ENCODE data around the gene ATG2B. TPM values are rescaled to one million over a fixed set of nuclear protein-coding genes. Genes with fewer than 3 reads are reported as not detected.

The ATG2B gene
- total RNA-seq, 2 donors from 2014 or later: 13.6 to 20.8 TPM

- Histone ChIP-seq H3K4me1 (no peaks in the 10 kb centered on the region), H3K9me3 (no peaks in the 10 kb centered on the region), H3K27ac (no peak overlapping the region), H3K27me3 (no peaks in the 10 kb centered on the region), H3K36me3 (no peaks in the 10 kb centered on the region), H3K9ac (ENCODE audit: low read depth in 2 of 2, low read length in 2 of 2) (no peak overlapping the region), H3K4me3 (no peak overlapping the region)
- DNase-seq: no peak
- no peak for TF ChIP-seq CTCF (IDR thresholded peaks at IDR 0.05)
- intact Hi-C loops (cut with DNase I): no loop called here
Observed at GRCh38 chr14:96405677-96406076, 42.5 kb upstream of the ATG2B start.

- no peak for DNase-seq
- Histone ChIP-seq H3K9me3 (no peaks in the 10 kb centered on the region), H3K9ac (ENCODE audit: low read depth in 2 of 2, low read length in 2 of 2) (no peak overlapping the region), H3K36me3 (no peaks in the 10 kb centered on the region), H3K27ac (no peak overlapping the region), H3K27me3 (no peaks in the 10 kb centered on the region), H3K4me3 (no peak overlapping the region), H3K4me1 (no peaks in the 10 kb centered on the region)
- no peak for TF ChIP-seq CTCF (IDR thresholded peaks at IDR 0.05)
- intact Hi-C loops (cut with DNase I): no loop called here
Observed at GRCh38 chr14:96403409-96403808, 40.3 kb upstream of the ATG2B start.

GRCh38 chr14:96400495-96400894, 37.4 kb upstream of the ATG2B start:
- Histone ChIP-seq H3K4me1 (no peaks in the 10 kb centered on the region), H3K9ac (ENCODE audit: low read depth in 2 of 2, low read length in 2 of 2) (no peak overlapping the region), H3K27ac (no peak overlapping the region), H3K4me3 (no peak overlapping the region), H3K36me3 (no peaks in the 10 kb centered on the region), H3K27me3 (no peaks in the 10 kb centered on the region), H3K9me3 (no peaks in the 10 kb centered on the region)
- TF ChIP-seq CTCF (IDR thresholded peaks at IDR 0.05): no peak
- intact Hi-C loops (cut with DNase I): no loop called here
- DNase-seq: no peak

GRCh38 chr14:96399405-96399804, 36.3 kb upstream of the ATG2B start:
- intact Hi-C loops (cut with DNase I): no loop called here
- Histone ChIP-seq H3K4me1 (no peaks in the 10 kb centered on the region), H3K4me3 (no peak overlapping the region), H3K27ac (no peak overlapping the region), H3K9me3 (no peaks in the 10 kb centered on the region), H3K9ac (ENCODE audit: low read depth in 2 of 2, low read length in 2 of 2) (no peak overlapping the region), H3K36me3 (no peaks in the 10 kb centered on the region), H3K27me3 (no peaks in the 10 kb centered on the region)
- TF ChIP-seq CTCF (IDR thresholded peaks at IDR 0.05): no peak
- no peak for DNase-seq

GRCh38 chr14:96398921-96399320, 35.8 kb upstream of the ATG2B start:
- intact Hi-C loops (cut with DNase I): no loop called here

More at GRCh38 chr14:96398921-96399320, 35.8 kb upstream of the ATG2B start:
- Histone ChIP-seq H3K27me3 (no peaks in the 10 kb centered on the region), H3K27ac (no peak overlapping the region), H3K36me3 (no peaks in the 10 kb centered on the region), H3K9ac (ENCODE audit: low read depth in 2 of 2, low read length in 2 of 2) (no peak overlapping the region), H3K9me3 (no peaks in the 10 kb centered on the region), H3K4me3 (no peak overlapping the region), H3K4me1 (no peaks in the 10 kb centered on the region)
- no peak for TF ChIP-seq CTCF (IDR thresholded peaks at IDR 0.05)
- DNase-seq: no peak

Measured in colonic mucosa (tissue), 4 donors.